ENCODE data around the gene CYP2C19. TPM values are rescaled to one million over a fixed set of nuclear protein-coding genes. Genes with fewer than 3 reads are reported as not detected.

Gene CYP2C19
- total and polyA plus RNA-seq, 4 donors, result 0.37 to 121 (median 89.3) TPM

GRCh38 chr10:94780844-94781243 lies 18.4 kb downstream of the CYP2C19 start:
- 90% methylated on average over 1 of the region's 1 CpG for WGBS
- no peak for DNase-seq (ENCODE audit: low spot score)
- Histone ChIP-seq H3K36me3 (ENCODE audit: control insufficient read depth in 4 of 4, insufficient read depth in 3 of 4, low read depth in 1 of 4, low read length in 3 of 4) (peaks cover 4 to 47% (median 24%) of the 10 kb centered on the region in 4 donors), H3K9me3 (ENCODE audit: control insufficient read depth in 4 of 4, low read length in 3 of 4) (no peaks in the 10 kb centered on the region), H3K4me1 (ENCODE audit: control insufficient read depth in 4 of 4, insufficient read depth in 4 of 4, low read length in 3 of 4) (peaks cover 0 to 3% (median 0%) of the 10 kb centered on the region in 4 donors), H3K9ac (ENCODE audit: low read depth in 1 of 2, low read length in 2 of 2) (no peak overlapping the region), H3K27me3 (ENCODE audit: control insufficient read depth in 4 of 4, insufficient read depth in 4 of 4, low read length in 3 of 4) (no peaks in the 10 kb centered on the region), H3K27ac (ENCODE audit: low read depth in 1 of 2, low read length in 2 of 2) (no peak overlapping the region), H3K4me3 (ENCODE audit: low read depth in 1 of 3, low read length in 3 of 3) (no peak overlapping the region)
- TF ChIP-seq TAF1 (conservative IDR thresholded peaks at IDR 0.05) (no peak), JUND (IDR thresholded peaks at IDR 0.05) (no peak), ATF3 (IDR thresholded peaks at IDR 0.05) (no peak), NR2F2 (IDR thresholded peaks at IDR 0.05) (no peak), EGR1 (IDR thresholded peaks at IDR 0.05; ENCODE audit: low read depth in 2 of 2) (no peak), REST (IDR thresholded peaks at IDR 0.05) (no peak), MAX (IDR thresholded peaks at IDR 0.05) (no peak), HNF4A (conservative IDR thresholded peaks at IDR 0.05) (no peak), CTCF (IDR thresholded peaks at IDR 0.05; ENCODE audit: low read depth, low read length, missing input control) (no peak), GABPA (IDR thresholded peaks at IDR 0.05 in 1 of 2, conservative IDR thresholded peaks at IDR 0.05 in 1 of 2) (no peak), RAD21 (IDR thresholded peaks at IDR 0.05) (no peak), YY1 (IDR thresholded peaks at IDR 0.05) (no peak), SP1 (IDR thresholded peaks at IDR 0.05) (no peak), FOXA2 (IDR thresholded peaks at IDR 0.05) (no peak), ZBTB33 (IDR thresholded peaks at IDR 0.05) (no peak), FOXA1 (IDR thresholded peaks at IDR 0.05) (no peak)

- no peaks in the 10 kb centered on the region for H3K9me3 ChIP-seq (ENCODE audit: control insufficient read depth in 4 of 4, low read length in 3 of 4)
- H3K9ac ChIP-seq (ENCODE audit: low read depth in 1 of 2, low read length in 2 of 2), result no peak overlapping the region
- no peaks in the 10 kb centered on the region for H3K4me1 ChIP-seq (ENCODE audit: control insufficient read depth in 4 of 4, insufficient read depth in 4 of 4, low read length in 3 of 4)
- H3K27me3 ChIP-seq (ENCODE audit: control insufficient read depth in 4 of 4, insufficient read depth in 4 of 4, low read length in 3 of 4), result no peaks in the 10 kb centered on the region
- no peak for DNase-seq (ENCODE audit: low spot score)
- TF ChIP-seq FOXA1 (IDR thresholded peaks at IDR 0.05), result no peak
- TF ChIP-seq GABPA (IDR thresholded peaks at IDR 0.05 in 1 of 2, conservative IDR thresholded peaks at IDR 0.05 in 1 of 2), result no peak
- TF ChIP-seq FOXA2 (IDR thresholded peaks at IDR 0.05), result no peak
- no peak for TF ChIP-seq SP1 (IDR thresholded peaks at IDR 0.05)
- TF ChIP-seq ZBTB33 (IDR thresholded peaks at IDR 0.05), result no peak
- no peak for TF ChIP-seq REST (IDR thresholded peaks at IDR 0.05)
- no peak overlapping the region for H3K4me3 ChIP-seq (ENCODE audit: low read depth in 1 of 3, low read length in 3 of 3)
- peaks cover 4 to 33% (median 20%) of the 10 kb centered on the region in 4 donors for H3K36me3 ChIP-seq (ENCODE audit: control insufficient read depth in 4 of 4, insufficient read depth in 3 of 4, low read depth in 1 of 4, low read length in 3 of 4)
- no peak overlapping the region for H3K27ac ChIP-seq (ENCODE audit: low read depth in 1 of 2, low read length in 2 of 2)
Observed at GRCh38 chr10:94784256-94784655, 21.8 kb downstream of the CYP2C19 start.
